Superior temporal gyrus (tissue), 1 donor: ENCODE data around the gene SRBD1.

Source experiments
- DNase-seq: peaks from one replicate; pipeline ENCODE4 v3.0.0-alpha.2; 2016; ENCODE audit errors: extremely low spot score

Gene SRBD1

DNA sequence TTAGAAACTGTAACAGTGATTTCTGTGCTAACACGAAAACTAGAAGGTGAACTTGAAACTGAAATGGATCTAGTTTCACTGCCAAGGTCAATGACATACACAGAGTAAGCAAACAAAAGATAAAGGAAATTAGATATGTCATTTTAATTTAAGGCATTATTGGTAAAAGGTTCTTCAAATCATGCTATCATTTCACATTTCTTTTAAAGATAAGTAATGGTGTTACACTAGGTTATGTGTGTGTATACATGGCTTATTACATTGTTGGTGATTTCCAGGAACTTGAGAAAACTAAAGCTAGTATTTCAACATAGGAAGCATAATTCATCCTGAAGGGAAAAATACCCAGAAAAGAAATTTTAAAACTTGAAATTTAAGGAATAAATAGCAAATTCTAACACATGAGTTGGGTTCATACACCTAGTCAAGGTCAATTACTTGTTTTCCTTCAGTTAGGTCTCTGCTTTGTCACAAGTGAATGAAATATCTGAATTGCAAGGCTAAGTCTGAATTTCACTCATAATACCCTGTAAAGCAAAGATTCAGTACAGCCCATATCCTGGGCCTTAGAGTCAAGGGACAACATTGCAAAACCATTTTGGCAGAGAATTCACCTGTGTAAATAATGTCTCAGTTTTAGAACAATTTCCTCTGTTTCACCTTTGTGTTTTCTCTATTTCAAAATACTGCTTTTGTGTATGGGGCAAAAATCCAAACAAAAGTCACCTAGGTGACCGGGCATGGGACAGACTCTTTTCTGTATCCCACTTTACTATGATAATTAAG lies 141.6 kb downstream of the SRBD1 start:
- no peak for DNase-seq

DNA sequence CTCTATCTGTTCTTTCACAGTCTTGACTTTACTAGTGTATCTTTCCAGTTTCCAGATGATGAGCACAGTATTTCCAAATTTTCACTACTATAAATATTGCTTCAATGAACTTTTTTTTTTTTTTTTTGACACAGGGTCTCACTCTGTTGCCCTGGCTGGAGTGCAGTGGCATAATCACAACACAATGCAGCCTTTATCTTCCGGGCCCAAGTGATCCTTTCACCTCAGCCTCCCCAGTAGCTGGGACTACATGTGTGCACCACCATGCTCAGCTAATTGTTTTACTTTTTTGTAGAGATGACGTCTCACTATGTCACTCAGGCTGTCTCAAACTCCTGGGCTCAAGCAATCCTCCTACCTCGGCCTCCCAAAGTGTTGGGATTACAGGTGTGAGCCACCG lies 142.8 kb downstream of the SRBD1 start:
- no peak for DNase-seq

DNA sequence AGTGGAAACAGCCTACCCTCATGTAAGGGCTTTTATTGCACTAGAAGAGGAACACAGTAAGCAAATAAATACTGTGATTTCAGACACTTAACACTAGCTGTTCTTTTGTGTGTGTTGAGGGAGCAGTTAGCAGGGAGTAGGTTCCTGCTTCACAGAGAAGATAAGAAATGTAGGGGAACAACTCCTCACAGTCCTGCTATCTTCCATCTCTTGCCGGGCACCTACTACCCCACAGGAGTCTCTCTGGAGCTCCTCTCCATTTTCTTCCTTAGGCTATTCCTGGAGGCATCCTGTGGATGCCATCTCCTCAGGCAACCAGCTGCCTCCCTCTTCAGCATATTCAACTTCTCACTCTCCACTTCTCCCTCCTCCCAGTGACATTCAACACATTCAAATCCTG lies 145.0 kb downstream of the SRBD1 start:
- DNase-seq, result no peak

DNA sequence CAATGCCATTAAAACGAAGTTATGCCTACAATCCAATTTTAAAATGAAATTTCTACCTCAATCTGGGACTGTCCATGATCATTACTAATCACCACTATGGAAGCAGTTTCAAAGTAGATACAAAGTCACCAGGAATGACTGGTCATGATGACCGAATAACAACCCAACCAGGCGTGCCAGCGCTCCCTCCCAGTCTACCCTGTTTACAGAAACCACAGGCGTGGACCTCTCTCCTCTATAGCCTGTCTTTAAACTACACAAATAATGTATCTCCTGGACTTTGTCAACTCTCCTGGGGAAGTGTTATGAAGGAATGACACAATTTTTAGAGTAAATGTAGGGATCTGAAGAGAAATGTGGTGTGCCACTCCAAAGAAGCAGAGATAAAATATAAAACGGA lies 150.2 kb downstream of the SRBD1 start:
- no peak for DNase-seq

DNA sequence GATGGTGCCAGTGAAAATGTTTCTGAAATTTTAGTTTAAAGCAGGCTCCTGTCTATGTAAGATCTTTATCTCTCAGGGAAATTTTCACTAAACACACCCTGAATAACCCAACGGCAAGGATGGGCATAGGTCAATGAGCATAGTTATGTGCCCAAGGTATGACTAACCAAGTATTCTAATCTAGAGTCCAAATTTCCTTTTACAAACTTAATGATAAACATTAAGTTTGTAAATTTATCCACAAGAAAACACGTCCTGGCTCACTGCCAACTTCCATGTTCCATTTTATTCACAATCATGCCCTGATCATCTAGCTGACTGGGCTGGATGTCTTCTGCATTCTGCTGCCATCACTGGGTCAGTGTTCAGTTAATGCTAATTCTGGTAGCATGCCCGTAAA lies 151.2 kb downstream of the SRBD1 start:
- DNase-seq, result no peak

DNA sequence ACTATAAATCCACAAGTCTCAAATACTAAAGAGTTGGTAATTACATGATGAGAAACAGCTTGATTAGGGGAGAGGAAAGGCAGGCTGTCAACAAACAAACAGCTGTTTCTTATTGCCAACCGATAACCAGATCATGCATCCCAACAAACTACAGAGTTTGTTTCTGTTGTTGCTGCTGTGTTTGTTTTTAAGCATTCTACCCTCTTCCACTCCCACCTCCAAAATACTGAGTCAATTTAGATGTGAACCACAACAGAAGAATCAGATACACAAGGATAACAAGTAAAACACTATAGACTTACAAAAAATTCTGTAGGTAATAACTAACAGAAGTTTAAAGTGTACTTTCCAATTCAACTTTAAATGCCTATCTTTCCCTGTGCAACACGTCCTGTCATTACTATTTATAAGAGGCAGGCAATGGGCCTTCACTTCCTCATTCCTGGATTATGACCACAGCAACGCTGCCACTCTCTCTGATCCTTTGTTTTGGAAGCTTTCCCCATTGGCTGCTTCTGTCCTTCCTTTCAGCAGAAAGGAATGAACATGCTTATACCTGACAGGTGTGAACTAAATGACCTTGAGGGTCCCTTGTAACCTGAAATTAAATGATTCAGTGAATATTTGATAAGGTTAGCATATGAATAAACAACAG lies 152.0 kb downstream of the SRBD1 start:
- no peak for DNase-seq

DNA sequence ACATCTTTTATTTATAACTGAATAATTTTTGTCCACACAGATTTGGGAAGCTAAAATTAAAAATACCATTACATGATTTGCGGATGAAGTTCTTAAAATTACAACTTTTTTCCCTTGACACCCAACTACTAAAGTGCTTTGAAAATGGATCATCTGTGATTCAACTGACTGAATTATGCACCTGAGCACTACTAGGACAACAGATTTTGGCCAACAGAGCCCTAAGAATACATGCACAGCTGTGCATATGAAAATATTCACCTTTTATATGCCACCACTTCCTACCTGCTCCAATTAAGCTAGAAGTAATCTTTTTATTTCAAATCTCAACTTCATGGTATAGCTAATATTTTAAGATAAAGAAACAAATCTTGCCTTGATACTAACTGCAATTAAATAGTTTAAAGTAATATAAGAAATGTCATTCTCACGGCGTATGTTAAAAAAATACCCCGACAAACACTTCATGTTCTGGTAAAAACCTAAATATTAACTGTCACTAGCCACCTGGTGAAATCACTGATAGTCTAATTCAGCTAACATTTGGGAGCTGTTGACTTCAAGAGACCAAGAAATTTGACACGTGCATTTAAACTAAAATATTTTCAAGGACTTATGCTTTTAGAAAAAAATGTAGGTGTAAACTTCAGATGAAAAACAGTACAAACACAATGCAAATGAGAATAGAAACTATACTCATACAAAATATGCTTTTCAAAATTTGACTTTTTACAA lies 153.7 kb downstream of the SRBD1 start:
- DNase-seq, result no peak

DNA sequence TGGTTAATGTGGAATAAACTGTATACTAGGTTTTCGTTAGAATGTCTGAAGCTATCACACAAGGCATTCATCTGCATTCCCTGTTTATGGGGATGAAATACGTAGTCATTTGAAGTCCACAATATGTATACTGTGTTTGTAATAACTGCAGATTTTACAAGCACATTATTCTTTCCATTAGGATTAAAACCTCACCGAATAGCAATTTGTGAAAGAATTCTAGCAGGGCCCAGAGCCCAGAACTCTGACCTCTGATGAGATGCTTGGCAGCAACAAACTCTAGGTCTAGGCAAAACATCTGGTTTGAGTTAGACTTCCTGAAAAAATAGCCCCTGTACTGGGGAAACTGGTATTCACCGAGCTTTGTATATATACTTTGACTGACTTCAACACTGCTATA lies 158.2 kb downstream of the SRBD1 start:
- DNase-seq, result no peak

DNA sequence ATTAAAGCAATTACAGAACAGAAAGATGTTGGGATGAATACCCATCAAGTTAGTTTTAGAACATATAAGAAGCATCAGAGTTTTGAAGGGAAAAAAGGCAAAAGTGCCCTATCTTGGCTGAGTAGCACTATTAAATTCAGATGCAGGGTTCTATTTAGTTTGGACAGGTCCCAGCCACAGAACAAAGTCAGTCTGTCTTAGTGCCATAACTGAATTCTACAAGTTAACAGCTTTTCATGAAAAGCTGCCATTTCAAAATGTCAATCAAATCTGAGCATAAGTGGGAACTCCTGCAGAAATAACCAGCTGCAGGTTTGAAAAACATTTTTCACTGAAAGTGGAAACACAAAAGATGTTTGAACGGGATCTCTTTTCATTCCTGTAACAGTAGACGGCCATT lies 160.4 kb downstream of the SRBD1 start:
- no peak for DNase-seq

DNA sequence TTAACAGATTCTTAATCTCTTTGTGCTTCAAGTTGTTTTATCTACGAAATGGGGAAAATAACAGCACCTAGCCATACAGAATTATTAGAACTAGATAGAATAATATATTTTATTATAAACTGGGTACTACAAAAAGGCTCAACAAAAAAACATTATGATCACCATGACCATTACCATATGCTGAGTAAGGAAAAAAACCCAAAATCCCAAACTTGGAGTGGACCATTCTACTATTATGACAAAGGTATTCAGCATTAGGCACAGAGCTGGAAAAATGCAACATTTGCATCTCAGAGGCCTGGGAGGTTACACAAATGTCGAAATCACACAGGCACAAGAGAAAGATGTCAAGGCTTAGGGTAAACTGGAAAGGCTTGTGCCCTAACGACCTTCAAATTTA lies 162.8 kb downstream of the SRBD1 start:
- DNase-seq, result no peak

DNA sequence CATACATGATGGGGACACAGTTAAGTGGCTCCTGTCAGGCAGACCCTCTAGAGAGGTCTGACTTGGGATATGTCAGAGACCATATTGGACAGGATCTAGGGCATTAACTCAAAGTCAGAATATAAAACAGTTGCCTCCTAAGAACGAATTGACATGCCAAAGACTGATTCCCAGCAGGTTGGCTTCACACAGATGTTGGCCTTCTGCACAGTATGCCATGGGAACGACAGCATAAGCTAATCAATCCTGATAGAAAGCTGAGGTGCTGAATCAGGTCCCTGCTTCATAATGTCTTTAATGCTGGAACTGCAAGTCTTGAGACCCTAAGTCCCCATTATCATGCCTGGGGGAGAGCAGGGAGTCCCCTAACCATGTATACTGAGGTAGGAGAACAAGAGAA lies 165.1 kb downstream of the SRBD1 start:
- no peak for DNase-seq

DNA sequence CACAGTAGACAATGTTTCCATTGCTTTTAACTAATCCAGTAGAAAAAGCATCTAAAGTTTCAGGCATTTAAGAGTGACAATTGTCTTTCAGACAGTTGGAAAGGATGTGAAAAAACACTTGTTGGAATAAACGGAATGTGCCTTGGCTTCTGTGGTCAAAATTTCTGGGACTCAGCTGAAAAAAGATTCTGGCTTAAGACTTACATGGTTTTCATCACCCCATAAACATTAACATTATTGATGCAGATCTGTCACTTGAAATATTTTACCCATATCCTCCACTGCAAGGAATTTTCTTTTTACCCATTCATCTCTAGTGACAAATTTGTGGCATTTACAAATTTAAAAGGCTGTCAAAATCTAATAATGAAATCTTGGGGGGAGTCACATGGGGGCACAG lies 166.0 kb downstream of the SRBD1 start:
- no peak for DNase-seq

DNA sequence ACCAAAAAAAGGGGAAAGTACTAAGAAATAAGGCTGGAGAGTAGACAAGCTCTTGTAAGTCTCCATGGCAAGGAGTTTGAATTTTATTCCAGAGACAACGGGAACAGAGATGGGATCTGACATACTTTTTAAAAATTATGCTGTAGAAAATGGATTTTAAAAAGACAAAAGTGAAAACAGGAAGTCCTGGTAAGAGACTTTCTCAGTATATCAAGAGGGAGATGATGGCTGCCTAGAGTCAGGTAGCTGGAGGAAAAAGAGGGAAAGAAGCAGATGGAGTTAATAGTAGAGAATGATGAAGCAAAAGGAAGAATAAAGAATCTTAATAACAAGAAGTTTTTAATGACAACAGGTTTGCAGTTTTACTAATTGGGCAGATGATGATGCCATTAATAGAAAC lies 168.1 kb downstream of the SRBD1 start:
- no peak for DNase-seq

DNA sequence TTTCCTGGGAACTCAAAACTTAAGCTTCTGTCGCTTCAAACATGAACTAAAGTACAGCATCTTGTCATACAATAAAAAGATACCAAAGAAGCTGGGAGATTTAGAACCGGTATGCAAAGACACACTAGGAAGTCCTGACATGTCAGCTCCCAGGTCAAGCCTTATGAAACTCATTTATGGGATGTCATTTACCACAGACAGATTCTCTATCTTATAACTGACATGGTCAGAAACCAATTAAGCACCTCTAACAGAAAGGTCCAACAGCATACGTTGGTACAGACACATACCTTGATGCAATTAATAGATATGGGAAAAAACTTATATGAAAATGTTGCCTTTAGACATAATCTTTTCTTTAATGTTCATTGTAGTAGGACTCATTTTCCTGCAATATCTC lies 169.0 kb downstream of the SRBD1 start:
- DNase-seq, result no peak

DNA sequence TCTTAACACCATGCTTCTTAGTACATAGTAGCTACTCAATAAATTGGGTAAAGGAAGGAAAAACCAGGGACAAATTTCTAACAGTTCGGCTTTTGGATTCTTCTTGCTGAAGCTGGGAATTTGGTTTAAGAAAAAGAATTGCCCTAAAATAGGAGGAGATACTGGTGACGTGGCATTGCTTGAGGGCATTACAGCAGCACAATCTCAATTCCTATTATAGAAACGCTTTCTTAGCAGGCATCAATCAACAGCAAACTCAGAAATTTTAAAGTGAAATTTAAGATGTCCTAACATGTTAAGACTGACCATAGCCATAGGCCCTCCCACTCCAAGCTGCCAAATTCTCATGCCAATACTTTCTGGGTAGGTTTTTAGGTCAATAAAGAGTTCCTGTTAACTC lies 169.5 kb downstream of the SRBD1 start:
- DNase-seq, result no peak

DNA sequence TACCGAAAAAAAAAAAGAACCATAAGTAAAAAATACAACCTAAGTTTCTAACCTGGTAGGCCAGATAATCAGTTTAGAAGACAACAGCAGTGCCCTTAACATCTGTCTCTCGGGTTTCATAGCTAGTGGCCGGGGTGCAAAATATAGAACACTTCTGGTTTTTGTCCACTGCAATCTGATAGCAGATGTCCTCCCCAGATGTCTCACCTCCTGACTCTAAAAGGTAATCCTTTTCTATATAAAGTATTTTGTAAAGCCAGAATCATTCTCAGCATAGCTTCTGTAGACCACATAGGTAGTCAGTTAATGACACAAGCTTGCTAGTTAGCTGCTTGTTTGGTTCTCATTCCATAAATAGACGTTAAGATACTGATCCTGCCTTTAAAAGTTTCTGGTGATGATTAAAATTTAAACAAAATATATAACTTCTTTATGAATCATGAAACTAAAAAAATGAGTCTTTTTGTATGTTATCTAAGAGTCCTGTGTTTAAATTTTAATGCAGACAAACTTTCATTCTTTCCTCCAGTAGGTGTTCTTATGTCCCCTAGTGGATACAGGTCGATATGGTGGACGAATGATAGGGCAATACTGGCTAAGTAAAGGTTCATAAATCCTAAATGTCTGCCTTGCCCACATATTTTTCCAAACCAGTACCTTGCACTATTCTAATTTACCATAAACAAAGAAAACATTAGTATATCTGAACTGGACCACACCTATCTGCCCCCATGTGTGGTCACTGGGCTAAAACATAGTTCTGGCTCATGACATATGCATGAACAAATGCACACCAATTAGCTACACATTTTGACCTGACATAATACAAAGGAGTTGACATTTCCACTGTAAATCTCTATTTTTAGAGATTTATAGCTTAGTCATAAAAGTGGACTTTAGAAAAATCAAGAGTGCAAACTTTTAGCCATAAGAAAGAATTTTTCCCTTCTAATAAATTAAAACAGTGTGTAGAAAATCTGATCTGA lies 171.0 kb downstream of the SRBD1 start:
- no peak for DNase-seq

DNA sequence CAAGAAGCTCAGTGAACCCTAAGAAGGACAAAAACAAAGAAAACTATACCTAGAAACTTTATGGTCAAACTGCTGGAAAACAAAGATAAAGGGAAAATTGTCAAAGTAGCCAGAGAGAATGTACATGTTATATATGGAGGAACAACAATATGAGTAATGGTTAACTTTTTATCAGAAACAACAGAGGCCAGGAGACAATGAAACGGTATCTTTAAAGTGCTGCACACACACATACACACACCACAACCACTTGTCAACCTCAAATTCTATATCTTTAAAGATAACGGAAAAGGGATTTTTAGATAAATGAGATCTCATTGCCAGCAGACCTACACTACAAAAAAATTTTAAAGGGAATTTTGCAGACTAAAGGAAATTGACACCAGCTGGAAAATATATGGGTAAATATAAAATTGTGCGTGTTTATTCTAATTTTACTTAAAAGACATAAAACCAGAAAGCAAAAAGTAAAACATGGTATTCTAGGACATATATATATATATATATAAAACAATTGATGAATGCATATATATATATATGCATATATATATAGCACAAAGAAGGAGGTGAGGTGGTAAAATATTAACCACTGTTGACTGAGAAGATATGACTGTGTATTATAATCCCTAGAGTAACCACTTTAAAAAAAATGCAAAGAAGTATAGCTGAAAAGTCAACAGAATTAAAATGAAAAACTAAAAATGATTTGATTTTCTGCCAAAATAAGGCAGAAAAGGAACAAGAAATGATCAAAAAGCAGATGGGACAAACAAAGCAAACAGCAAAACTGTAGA lies 172.0 kb downstream of the SRBD1 start:
- no peak for DNase-seq

DNA sequence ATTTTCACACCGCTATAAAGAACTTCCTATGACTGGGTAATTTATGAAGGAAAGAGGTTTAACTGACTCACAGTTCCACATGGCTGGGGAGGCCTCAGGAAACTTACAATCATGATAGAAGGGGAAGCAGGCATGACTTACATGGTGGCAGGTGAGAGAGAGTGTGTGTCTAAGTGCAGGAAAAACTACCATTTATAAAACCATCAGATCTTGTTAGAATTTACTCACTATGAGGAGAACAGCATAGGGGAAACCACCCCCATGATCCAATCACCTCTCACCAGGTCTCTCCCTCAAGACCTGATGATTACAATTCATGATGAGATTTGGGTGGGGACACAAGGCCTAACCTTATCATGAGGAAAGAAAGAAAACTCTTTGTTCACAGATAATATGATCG lies 174.6 kb downstream of the SRBD1 start:
- DNase-seq, result no peak

DNA sequence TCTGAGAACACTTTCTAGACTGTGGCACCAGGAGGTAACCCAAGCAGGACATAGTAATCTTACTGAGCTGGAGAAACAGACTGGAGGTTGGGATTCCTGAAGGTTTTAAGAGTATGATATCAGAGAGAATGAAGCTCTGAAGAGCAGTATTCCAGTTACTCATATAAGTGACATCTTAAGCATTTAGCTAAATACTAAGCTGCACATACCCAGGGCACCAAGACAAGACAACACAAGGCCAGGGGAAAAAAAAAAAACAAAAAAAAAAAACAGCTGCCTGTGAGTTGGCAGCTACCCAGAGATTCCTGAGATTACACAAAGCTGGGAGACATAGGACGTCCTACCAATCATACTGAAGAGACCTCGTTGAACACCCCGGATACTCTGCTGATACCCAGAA lies 175.8 kb downstream of the SRBD1 start:
- DNase-seq, result no peak

DNA sequence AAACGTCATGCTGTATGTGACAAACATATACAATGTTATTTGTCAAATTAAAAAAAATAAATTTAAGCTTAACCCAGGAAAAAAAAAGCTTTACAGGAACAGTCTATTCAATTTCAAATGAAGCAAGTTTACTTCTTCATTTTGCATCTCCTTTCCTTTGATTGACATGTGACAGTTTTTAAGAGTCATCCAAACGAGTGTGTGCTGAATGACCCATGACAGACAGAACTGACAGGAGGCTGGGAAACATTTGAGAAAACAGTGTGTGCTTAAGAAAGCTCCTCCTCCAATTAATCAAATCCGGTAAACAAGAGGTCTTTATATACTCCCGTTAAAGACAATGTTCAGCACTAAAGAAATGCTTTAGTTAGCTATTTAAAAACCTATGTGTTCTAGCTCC lies 177.7 kb downstream of the SRBD1 start:
- no peak for DNase-seq

DNA sequence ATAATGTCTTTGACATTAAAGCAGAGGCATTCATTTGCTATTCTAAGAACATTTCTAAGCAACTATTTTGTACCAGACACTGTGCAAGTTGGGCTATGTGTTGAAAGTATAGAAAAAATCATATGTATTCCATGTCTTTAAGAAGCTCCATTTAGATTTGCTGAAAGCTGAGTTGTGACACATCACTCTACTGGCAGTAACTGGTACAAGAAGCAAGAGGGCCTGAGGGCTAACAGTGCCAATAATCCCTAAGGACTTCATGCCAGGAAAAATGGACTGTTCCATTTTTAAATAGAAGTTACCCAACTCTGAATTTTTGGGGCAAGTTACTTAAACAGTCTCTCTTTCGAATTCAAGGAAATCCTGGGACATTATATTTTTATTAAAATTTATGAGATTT lies 178.7 kb downstream of the SRBD1 start:
- no peak for DNase-seq
